Parathyroid adenoma (tissue), 2 donors: ENCODE measurements around the gene TENM4.

Experiments
- H2AFZ ChIP-seq: fragments of 300-600 bp; sonication (generic); one replicate; pipeline ENCODE4 v1.7.0; 2017; ENCODE audit warnings: antibody characterized with exemption, mild to moderate bottlenecking
- H3K27ac ChIP-seq: fragments of 300-600 bp; sonication (generic); one replicate; pipeline ENCODE4 v1.7.0; 2017
- H3K27me3 ChIP-seq: fragments of 300-600 bp; sonication (generic); one replicate; pipeline ENCODE4 v1.7.0; 2017; ENCODE audit warnings: low read length; ENCODE audit not compliant: control insufficient read depth, insufficient read depth
- H3K36me3 ChIP-seq: fragments of 300-600 bp; sonication (generic); one replicate; pipeline ENCODE4 v1.7.0; 2017; ENCODE audit warnings: low read length; ENCODE audit not compliant: control insufficient read depth, insufficient read depth
- H3K4me1 ChIP-seq: fragments of 300-600 bp; sonication (generic); one replicate; pipeline ENCODE4 v1.7.0; 2017; ENCODE audit warnings: control low read depth
- H3K4me2 ChIP-seq: fragments of 300-600 bp; sonication (generic); one replicate; pipeline ENCODE4 v1.7.0; 2017; ENCODE audit warnings: low read length
- H3K4me3 ChIP-seq: fragments of 300-600 bp; sonication (generic); one replicate; pipeline ENCODE4 v1.7.0; 2017; ENCODE audit warnings: low read depth, low read length
- H3K79me2 ChIP-seq: fragments of 300-600 bp; sonication (generic); one replicate; pipeline ENCODE4 v1.7.0; 2017; ENCODE audit warnings: control low read depth
- H3K9ac ChIP-seq: fragments of 300-600 bp; sonication (generic); one replicate; pipeline ENCODE4 v1.7.0; 2017; ENCODE audit warnings: mild to moderate bottlenecking
- H3K9me3 ChIP-seq: fragments of 300-600 bp; sonication (generic); one replicate; pipeline ENCODE4 v1.7.0; 2017; ENCODE audit warnings: low read length; ENCODE audit not compliant: control insufficient read depth
- CTCF ChIP-seq: fragments of 300-600 bp; sonication (generic); IDR thresholded peaks from one replicate; pipeline ENCODE4 v1.7.0; 2017; ENCODE audit warnings: antibody characterized with exemption, mild to moderate bottlenecking
- donor health status: primary hyperparathyroidism.

The TENM4 gene

GRCh38 chr11:79362206-79362757 lies 78.5 kb downstream of the TENM4 start:
- Histone ChIP-seq H2AFZ (no peak overlapping the region), H3K4me1 (no peaks in the 10 kb centered on the region), H3K27me3 (no peaks in the 10 kb centered on the region), H3K4me2 (no peak overlapping the region), H3K9me3 (no peaks in the 10 kb centered on the region), H3K4me3 (no peak overlapping the region), H3K27ac (no peak overlapping the region), H3K79me2 (no peaks in the 10 kb centered on the region), H3K36me3 (no peaks in the 10 kb centered on the region), H3K9ac (no peak overlapping the region)
- TF ChIP-seq CTCF: no peak

- H3K4me1 ChIP-seq: no peaks in the 10 kb centered on the region
- H3K9ac ChIP-seq: no peak overlapping the region
- H3K79me2 ChIP-seq: no peaks in the 10 kb centered on the region
- H3K4me2 ChIP-seq: no peak overlapping the region
- H3K27me3 ChIP-seq: no peaks in the 10 kb centered on the region
- no peak overlapping the region for H3K27ac ChIP-seq
- TF ChIP-seq CTCF: no peak
- H2AFZ ChIP-seq: no peak overlapping the region
- no peak overlapping the region for H3K4me3 ChIP-seq
- no peaks in the 10 kb centered on the region for H3K9me3 ChIP-seq
- no peaks in the 10 kb centered on the region for H3K36me3 ChIP-seq
Measured at GRCh38 chr11:79358258-79358657, 82.6 kb downstream of the TENM4 start.

GRCh38 chr11:79353706-79354105 lies 87.1 kb downstream of the TENM4 start:
- Histone ChIP-seq H3K4me1 (no peaks in the 10 kb centered on the region), H2AFZ (no peak overlapping the region), H3K79me2 (no peaks in the 10 kb centered on the region), H3K9me3 (no peaks in the 10 kb centered on the region), H3K36me3 (no peaks in the 10 kb centered on the region), H3K9ac (no peak overlapping the region), H3K4me3 (no peak overlapping the region), H3K27ac (no peak overlapping the region), H3K4me2 (no peak overlapping the region), H3K27me3 (no peaks in the 10 kb centered on the region)
- TF ChIP-seq CTCF: no peak

GRCh38 chr11:79352349-79352703 lies 88.5 kb downstream of the TENM4 start:
- Histone ChIP-seq H3K9me3 (no peaks in the 10 kb centered on the region), H3K4me2 (no peak overlapping the region), H3K27ac (no peak overlapping the region), H3K36me3 (no peaks in the 10 kb centered on the region), H3K4me3 (no peak overlapping the region), H3K9ac (no peak overlapping the region), H3K79me2 (no peaks in the 10 kb centered on the region), H3K27me3 (no peaks in the 10 kb centered on the region), H3K4me1 (no peaks in the 10 kb centered on the region), H2AFZ (no peak overlapping the region)
- TF ChIP-seq CTCF: no peak

GRCh38 chr11:79348976-79349682 lies 91.7 kb downstream of the TENM4 start:
- TF ChIP-seq CTCF: no peak
- H3K36me3 ChIP-seq: no peaks in the 10 kb centered on the region

More at GRCh38 chr11:79348976-79349682, 91.7 kb downstream of the TENM4 start:
- Histone ChIP-seq H3K9ac (no peak overlapping the region), H3K4me2 (no peak overlapping the region), H2AFZ (no peak overlapping the region), H3K4me3 (no peak overlapping the region), H3K27me3 (no peaks in the 10 kb centered on the region), H3K27ac (no peak overlapping the region), H3K4me1 (no peaks in the 10 kb centered on the region), H3K79me2 (no peaks in the 10 kb centered on the region), H3K9me3 (no peaks in the 10 kb centered on the region)
